MM.1S (cell line): ENCODE results near the gene WDR81.

Experiments
- EZH2 ChIP-seq: fragments of 300-600 bp; sonication (generic); optimal IDR thresholded peaks from 2 replicates; pipeline ENCODE3; 2017; ENCODE audit warnings: low read depth, mild to moderate bottlenecking, antibody characterized with exemption, low read length, mixed read lengths
- EZH2phosphoT487 ChIP-seq: fragments of 300-600 bp; sonication (generic); IDR thresholded peaks from 2 replicates; pipeline ENCODE4 v1.6.1; 2018; ENCODE audit warnings: antibody characterized with exemption, low read length
- TF ChIP-seq, protein P1 (sequence below): fragments of 300-600 bp; sonication (generic); IDR thresholded peaks from 2 replicates; pipeline ENCODE4 v1.5.1; 2016; ENCODE audit warnings: antibody characterized with exemption, low read length, mixed read lengths

GRCh38 chr17:1735418-1735817 lies 10.9 kb downstream of the WDR81 start:
- TF ChIP-seq EZH2, result no peak
- TF ChIP-seq, protein P1, sequence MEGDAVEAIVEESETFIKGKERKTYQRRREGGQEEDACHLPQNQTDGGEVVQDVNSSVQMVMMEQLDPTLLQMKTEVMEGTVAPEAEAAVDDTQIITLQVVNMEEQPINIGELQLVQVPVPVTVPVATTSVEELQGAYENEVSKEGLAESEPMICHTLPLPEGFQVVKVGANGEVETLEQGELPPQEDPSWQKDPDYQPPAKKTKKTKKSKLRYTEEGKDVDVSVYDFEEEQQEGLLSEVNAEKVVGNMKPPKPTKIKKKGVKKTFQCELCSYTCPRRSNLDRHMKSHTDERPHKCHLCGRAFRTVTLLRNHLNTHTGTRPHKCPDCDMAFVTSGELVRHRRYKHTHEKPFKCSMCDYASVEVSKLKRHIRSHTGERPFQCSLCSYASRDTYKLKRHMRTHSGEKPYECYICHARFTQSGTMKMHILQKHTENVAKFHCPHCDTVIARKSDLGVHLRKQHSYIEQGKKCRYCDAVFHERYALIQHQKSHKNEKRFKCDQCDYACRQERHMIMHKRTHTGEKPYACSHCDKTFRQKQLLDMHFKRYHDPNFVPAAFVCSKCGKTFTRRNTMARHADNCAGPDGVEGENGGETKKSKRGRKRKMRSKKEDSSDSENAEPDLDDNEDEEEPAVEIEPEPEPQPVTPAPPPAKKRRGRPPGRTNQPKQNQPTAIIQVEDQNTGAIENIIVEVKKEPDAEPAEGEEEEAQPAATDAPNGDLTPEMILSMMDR, result no peak
- TF ChIP-seq EZH2phosphoT487, result no peak
